ENCODE measurements around the gene DBF4. TPM values are rescaled to one million over a fixed set of nuclear protein-coding genes. Genes with fewer than 3 reads are reported as not detected.
"Not testable (repeated sequence)": the region's sequence is repeated elsewhere in the genome, so short reads cannot be mapped to it uniquely, and the experiment has no call there.

DBF4 gene
- total RNA-seq, 1 experiment from 2014 or later: 55.4 TPM

DNA sequence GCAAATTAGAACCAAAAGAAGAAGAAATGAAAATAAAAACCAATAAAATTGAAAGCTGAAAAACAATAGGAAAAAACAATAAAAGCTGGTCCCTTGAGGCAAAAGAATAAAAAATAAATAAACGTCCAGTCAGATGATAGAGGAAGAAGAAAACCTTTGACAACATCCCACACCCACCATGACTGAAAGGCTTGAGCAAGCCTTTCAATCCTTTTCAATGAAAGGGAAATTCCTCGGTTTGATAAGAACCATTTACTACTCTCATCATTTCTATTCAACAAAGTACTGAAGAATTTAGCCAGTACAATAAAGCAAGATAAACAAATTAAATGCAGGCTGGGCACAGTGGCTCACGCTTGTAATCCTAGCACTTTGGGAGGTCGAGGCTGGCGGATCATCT, 3.9 kb upstream of the DBF4 start (continued):
- TF ChIP-seq, protein P1, sequence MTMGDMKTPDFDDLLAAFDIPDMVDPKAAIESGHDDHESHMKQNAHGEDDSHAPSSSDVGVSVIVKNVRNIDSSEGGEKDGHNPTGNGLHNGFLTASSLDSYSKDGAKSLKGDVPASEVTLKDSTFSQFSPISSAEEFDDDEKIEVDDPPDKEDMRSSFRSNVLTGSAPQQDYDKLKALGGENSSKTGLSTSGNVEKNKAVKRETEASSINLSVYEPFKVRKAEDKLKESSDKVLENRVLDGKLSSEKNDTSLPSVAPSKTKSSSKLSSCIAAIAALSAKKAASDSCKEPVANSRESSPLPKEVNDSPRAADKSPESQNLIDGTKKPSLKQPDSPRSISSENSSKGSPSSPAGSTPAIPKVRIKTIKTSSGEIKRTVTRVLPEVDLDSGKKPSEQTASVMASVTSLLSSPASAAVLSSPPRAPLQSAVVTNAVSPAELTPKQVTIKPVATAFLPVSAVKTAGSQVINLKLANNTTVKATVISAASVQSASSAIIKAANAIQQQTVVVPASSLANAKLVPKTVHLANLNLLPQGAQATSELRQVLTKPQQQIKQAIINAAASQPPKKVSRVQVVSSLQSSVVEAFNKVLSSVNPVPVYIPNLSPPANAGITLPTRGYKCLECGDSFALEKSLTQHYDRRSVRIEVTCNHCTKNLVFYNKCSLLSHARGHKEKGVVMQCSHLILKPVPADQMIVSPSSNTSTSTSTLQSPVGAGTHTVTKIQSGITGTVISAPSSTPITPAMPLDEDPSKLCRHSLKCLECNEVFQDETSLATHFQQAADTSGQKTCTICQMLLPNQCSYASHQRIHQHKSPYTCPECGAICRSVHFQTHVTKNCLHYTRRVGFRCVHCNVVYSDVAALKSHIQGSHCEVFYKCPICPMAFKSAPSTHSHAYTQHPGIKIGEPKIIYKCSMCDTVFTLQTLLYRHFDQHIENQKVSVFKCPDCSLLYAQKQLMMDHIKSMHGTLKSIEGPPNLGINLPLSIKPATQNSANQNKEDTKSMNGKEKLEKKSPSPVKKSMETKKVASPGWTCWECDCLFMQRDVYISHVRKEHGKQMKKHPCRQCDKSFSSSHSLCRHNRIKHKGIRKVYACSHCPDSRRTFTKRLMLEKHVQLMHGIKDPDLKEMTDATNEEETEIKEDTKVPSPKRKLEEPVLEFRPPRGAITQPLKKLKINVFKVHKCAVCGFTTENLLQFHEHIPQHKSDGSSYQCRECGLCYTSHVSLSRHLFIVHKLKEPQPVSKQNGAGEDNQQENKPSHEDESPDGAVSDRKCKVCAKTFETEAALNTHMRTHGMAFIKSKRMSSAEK (CRISPR knock-in tag; IDR thresholded peaks at IDR 0.05; ENCODE audit: borderline replicate concordance): no peak
- TF ChIP-seq, protein P2, sequence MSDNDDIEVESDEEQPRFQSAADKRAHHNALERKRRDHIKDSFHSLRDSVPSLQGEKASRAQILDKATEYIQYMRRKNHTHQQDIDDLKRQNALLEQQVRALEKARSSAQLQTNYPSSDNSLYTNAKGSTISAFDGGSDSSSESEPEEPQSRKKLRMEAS (CRISPR knock-in tag; IDR thresholded peaks at IDR 0.05): no peak
- TF ChIP-seq TP53 (CRISPR knock-in tag; IDR thresholded peaks at IDR 0.05) (no peak), ZNF423 (CRISPR knock-in tag; IDR thresholded peaks at IDR 0.05) (no peak), ETV6 (CRISPR knock-in tag; IDR thresholded peaks at IDR 0.05) (no peak), TCF7 (CRISPR knock-in tag; IDR thresholded peaks at IDR 0.05; ENCODE audit: low read depth) (no peak), ZNF138 (CRISPR knock-in tag; conservative IDR thresholded peaks at IDR 0.05) (no peak), SP1 (CRISPR knock-in tag; conservative IDR thresholded peaks at IDR 0.05) (no peak)

DNA sequence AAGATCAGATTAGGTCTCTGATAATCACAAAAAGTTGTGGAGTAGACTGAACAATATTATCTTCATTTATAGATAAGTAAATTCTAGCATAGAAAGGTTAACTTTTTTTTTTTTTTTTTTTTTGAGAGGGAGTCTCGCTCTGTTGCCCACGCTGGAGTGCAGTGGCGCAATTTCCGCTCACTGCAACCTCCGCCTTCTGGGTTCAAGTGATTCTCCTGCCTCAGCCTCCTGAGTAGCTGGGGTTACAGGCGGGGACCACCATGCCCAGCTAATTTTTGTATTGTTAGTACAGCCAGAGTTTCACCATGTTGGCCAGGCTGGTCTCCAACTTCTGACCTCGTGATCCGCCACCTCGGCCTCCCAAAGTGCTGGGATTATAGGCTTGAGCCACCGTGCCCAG, 3.0 kb upstream of the DBF4 start:
- H3K36me3 Mint-ChIP-seq: peaks cover 24% of the 10 kb centered on the region

DNA sequence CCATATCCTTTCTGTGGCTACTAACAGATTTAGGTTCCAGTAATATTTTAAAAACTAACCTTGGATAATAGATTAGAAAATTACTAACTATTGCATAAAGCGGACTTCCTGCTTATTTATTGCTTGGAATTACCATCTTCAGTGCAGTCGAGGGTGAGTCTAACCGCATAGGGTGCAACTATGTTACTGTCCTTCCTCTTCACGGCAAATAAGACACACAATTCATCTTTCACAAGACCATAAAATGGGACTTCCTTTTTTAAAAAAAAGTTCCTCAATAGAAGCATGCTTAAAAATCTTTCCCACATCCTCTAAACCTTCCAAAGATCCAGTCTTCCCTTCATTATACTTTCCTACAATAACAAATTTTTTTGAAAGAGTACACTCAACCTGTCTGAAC, 2.2 kb upstream of the DBF4 start:
- peak overlapping the region; percentile 92 for H3K4me3 Mint-ChIP-seq

More for the DNA sequence above, 3.0 kb upstream of the DBF4 start:
- H3K27me3 Mint-ChIP-seq (ENCODE audit: low read depth); CTCF ChIA-PET; ATAC-seq; H3K4me3 Mint-ChIP-seq; H3K27ac Mint-ChIP-seq; POLR2A ChIA-PET; H3K9me3 Mint-ChIP-seq; DNase-seq (ENCODE audit: low spot score): not testable (repeated sequence)
- peaks cover 22% of the 10 kb centered on the region for H3K4me1 Mint-ChIP-seq

More for the DNA sequence above, 2.2 kb upstream of the DBF4 start:
- peaks cover 25% of the 10 kb centered on the region for H3K4me1 Mint-ChIP-seq
- H3K27ac Mint-ChIP-seq: no peak overlapping the region
- H3K9me3 Mint-ChIP-seq: peaks cover 7% of the 10 kb centered on the region; the same call in 1 of the 2 replicates
- peaks cover 26% of the 10 kb centered on the region for H3K36me3 Mint-ChIP-seq
- DNase-seq (ENCODE audit: low spot score): no peak
- ChIA-PET CTCF (no interaction called here), POLR2A (no interaction called here)
- no peak for ATAC-seq
- TF ChIP-seq, protein P3, sequence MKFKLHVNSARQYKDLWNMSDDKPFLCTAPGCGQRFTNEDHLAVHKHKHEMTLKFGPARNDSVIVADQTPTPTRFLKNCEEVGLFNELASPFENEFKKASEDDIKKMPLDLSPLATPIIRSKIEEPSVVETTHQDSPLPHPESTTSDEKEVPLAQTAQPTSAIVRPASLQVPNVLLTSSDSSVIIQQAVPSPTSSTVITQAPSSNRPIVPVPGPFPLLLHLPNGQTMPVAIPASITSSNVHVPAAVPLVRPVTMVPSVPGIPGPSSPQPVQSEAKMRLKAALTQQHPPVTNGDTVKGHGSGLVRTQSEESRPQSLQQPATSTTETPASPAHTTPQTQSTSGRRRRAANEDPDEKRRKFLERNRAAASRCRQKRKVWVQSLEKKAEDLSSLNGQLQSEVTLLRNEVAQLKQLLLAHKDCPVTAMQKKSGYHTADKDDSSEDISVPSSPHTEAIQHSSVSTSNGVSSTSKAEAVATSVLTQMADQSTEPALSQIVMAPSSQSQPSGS (CRISPR knock-in tag; IDR thresholded peaks at IDR 0.05; ENCODE audit: borderline replicate concordance, low read depth): no peak
- TF ChIP-seq, protein P4, sequence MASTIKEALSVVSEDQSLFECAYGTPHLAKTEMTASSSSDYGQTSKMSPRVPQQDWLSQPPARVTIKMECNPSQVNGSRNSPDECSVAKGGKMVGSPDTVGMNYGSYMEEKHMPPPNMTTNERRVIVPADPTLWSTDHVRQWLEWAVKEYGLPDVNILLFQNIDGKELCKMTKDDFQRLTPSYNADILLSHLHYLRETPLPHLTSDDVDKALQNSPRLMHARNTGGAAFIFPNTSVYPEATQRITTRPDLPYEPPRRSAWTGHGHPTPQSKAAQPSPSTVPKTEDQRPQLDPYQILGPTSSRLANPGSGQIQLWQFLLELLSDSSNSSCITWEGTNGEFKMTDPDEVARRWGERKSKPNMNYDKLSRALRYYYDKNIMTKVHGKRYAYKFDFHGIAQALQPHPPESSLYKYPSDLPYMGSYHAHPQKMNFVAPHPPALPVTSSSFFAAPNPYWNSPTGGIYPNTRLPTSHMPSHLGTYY (CRISPR knock-in tag; IDR thresholded peaks at IDR 0.05): no peak
- TF ChIP-seq ZNF263 (CRISPR knock-in tag; IDR thresholded peaks at IDR 0.05; ENCODE audit: low read depth) (no peak), JAZF1 (CRISPR knock-in tag; IDR thresholded peaks at IDR 0.05) (no peak), NFATC4 (CRISPR knock-in tag; IDR thresholded peaks at IDR 0.05) (no peak), GABPB1 (CRISPR knock-in tag; IDR thresholded peaks at IDR 0.05) (no peak), SOX15 (CRISPR knock-in tag; IDR thresholded peaks at IDR 0.05) (no peak), ZNF121 (CRISPR knock-in tag; IDR thresholded peaks at IDR 0.05) (no peak), SP1 (CRISPR knock-in tag; conservative IDR thresholded peaks at IDR 0.05) (no peak), ZNF317 (CRISPR knock-in tag; IDR thresholded peaks at IDR 0.05; ENCODE audit: borderline replicate concordance, low read depth) (no peak), MXD4 (CRISPR knock-in tag; IDR thresholded peaks at IDR 0.05; ENCODE audit: borderline replicate concordance) (no peak)
- TF ChIP-seq, protein P5, sequence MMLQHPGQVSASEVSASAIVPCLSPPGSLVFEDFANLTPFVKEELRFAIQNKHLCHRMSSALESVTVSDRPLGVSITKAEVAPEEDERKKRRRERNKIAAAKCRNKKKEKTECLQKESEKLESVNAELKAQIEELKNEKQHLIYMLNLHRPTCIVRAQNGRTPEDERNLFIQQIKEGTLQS (CRISPR knock-in tag; conservative IDR thresholded peaks at IDR 0.05): no peak
- TF ChIP-seq, protein P6, sequence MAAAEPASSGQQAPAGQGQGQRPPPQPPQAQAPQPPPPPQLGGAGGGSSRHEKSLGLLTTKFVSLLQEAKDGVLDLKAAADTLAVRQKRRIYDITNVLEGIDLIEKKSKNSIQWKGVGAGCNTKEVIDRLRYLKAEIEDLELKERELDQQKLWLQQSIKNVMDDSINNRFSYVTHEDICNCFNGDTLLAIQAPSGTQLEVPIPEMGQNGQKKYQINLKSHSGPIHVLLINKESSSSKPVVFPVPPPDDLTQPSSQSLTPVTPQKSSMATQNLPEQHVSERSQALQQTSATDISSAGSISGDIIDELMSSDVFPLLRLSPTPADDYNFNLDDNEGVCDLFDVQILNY (CRISPR knock-in tag; IDR thresholded peaks at IDR 0.05): no peak
- no peaks in the 10 kb centered on the region for H3K27me3 Mint-ChIP-seq (ENCODE audit: low read depth)
